Endothelial cell of umbilical vein (primary cell): ENCODE data around the gene MICB. TPM values are rescaled to one million over a fixed set of nuclear protein-coding genes. Genes with fewer than 3 reads are reported as not detected.

Experiments
- Bru-seq: library from RNA; stranded (reverse); fragments of 400-500 nt; gene quantifications from one replicate; lab custom pipeline; 2021; lab: Mats Ljungman, UMichigan
- BruChase-seq, 2 experiments: library from RNA; stranded (reverse); fragments of 400-500 nt; gene quantifications; one replicate each; lab custom pipeline; 2021; lab: Mats Ljungman, UMichigan
- BruUV-seq: library from RNA; stranded (reverse); fragments of 400-500 nt; replicated peaks from 2 replicates; lab custom pipeline; 2021; lab: Mats Ljungman, UMichigan
- CTCF ChIA-PET: fragments of 300-600, 350-600 bp; sonication (Branson Sonifier 250); formaldehyde crosslinking; loops from one replicate; lab custom pipeline; 2021; ENCODE audit warnings: antibody characterized with exemption, inconsistent platforms; lab: Charles Lee
- POLR2A ChIA-PET: fragments of 300-600, 350-600 bp; sonication (Branson Sonifier 250); formaldehyde crosslinking; loops from one replicate; lab custom pipeline; 2021; ENCODE audit warnings: antibody characterized with exemption, inconsistent platforms; lab: Charles Lee
- DNase-seq: peaks from one replicate; pipeline ENCODE4 v3.0.0-alpha.2; 2011; ENCODE audit warnings: low read depth, low spot score
- FAIRE-seq: peaks from 2 replicates; lab custom pipeline; 2011; peaks lifted over from hg19 to GRCh38; lab: Jason Lieb, UNC
- H2AFZ ChIP-seq: 2 replicates; pipeline ENCODE4 v1.6.0; 2012; ENCODE audit warnings: low read depth, low read length, control low read depth, inconsistent platforms
- H3K27ac ChIP-seq: 2 replicates; pipeline ENCODE4 v1.5.1; 2011; ENCODE audit warnings: low read depth, mild to moderate bottlenecking, control low read depth, low read length, moderate library complexity; ENCODE audit not compliant: insufficient read depth
- H3K27me3 ChIP-seq, 2 experiments: 2 replicates each; pipeline versions ENCODE4 v1.6.0 to v1.6.1; 2011; ENCODE audit warnings: low read length in 2 of 2, mixed read lengths in 1 of 2; ENCODE audit not compliant: control insufficient read depth in 2 of 2, insufficient read depth in 2 of 2
- H3K36me3 ChIP-seq, 2 experiments: 2 replicates in 1 of 2; 3 replicates in 1 of 2; pipeline ENCODE4 v1.5.1; 2011; ENCODE audit warnings: low read length in 2 of 2, mild to moderate bottlenecking in 1 of 2, moderate library complexity in 1 of 2; ENCODE audit not compliant: control insufficient read depth in 2 of 2, insufficient read depth in 2 of 2; ENCODE audit errors: extremely low read depth in 1 of 2
- H3K4me1 ChIP-seq: 3 replicates; pipeline ENCODE4 v1.5.1; 2011; ENCODE audit warnings: mild to moderate bottlenecking, low read length; ENCODE audit not compliant: control insufficient read depth, insufficient read depth; ENCODE audit errors: extremely low read depth
- H3K4me2 ChIP-seq: 2 replicates; pipeline ENCODE4 v1.6.1; 2011; ENCODE audit warnings: low read length, control low read depth, mixed read lengths; ENCODE audit not compliant: insufficient read depth
- H3K4me3 ChIP-seq, 3 experiments: fragments of 200-600 bp in 1 of 3; sonication (generic), shearing (Covaris generic) in 1 of 3; replicated peaks in 1 of 3; 2 replicates each; pipeline ENCODE4 v1.5.1; 2011 to 2016; ENCODE audit warnings: control low read depth in 3 of 3, low read length in 3 of 3, mild to moderate bottlenecking in 2 of 3, inconsistent platforms in 1 of 3, low read depth in 1 of 3, moderate library complexity in 1 of 3; ENCODE audit not compliant: insufficient read depth in 1 of 3
- H3K79me2 ChIP-seq: 2 replicates; pipeline ENCODE4 v1.6.0; 2012; ENCODE audit warnings: low read length, inconsistent platforms; ENCODE audit not compliant: control insufficient read depth, insufficient read depth
- H3K9ac ChIP-seq: replicated peaks from 2 replicates; pipeline ENCODE3; 2011; ENCODE audit warnings: low read length, control low read depth; ENCODE audit not compliant: insufficient read depth; ENCODE audit errors: extremely low read depth
- H3K9me1 ChIP-seq: replicated peaks from 3 replicates; pipeline ENCODE4 v1.6.0; 2011; ENCODE audit warnings: mild to moderate bottlenecking, low read length; ENCODE audit not compliant: control insufficient read depth, insufficient read depth; ENCODE audit errors: extremely low read depth
- H3K9me3 ChIP-seq: replicated peaks from 2 replicates; pipeline ENCODE4 v1.5.1; 2012; ENCODE audit warnings: low read length, inconsistent platforms; ENCODE audit not compliant: control insufficient read depth, insufficient read depth
- H4K20me1 ChIP-seq: replicated peaks from 2 replicates; pipeline ENCODE3; 2011; ENCODE audit warnings: mild to moderate bottlenecking, low read length; ENCODE audit not compliant: control insufficient read depth, insufficient read depth; ENCODE audit errors: extremely low read depth
- CTCF ChIP-seq, 2 donors: IDR thresholded peaks; 1 replicate in 1 of 2; 2 replicates in 1 of 2; pipeline ENCODE4 v1.5.1; 2011; ENCODE audit warnings: low read length in 2 of 2, mild to moderate bottlenecking in 2 of 2, moderate library complexity in 2 of 2, control low read depth in 1 of 2, inconsistent platforms in 1 of 2, low read depth in 1 of 2; ENCODE audit not compliant: insufficient read depth in 1 of 2; ENCODE audit errors: extremely low read depth in 1 of 2
- EZH2 ChIP-seq: IDR thresholded peaks from 2 replicates; pipeline ENCODE4 v1.6.1; 2012; ENCODE audit warnings: borderline replicate concordance, low read depth, mild to moderate bottlenecking, moderate library complexity, low read length, inconsistent platforms; ENCODE audit not compliant: severe bottlenecking
- FOS ChIP-seq: IDR thresholded peaks from 2 replicates; pipeline ENCODE4 v1.6.1; 2011; ENCODE audit warnings: mild to moderate bottlenecking, low read length, moderate library complexity, borderline replicate concordance; ENCODE audit not compliant: insufficient read depth
- GATA2 ChIP-seq: IDR thresholded peaks from 2 replicates; pipeline ENCODE4 v1.7.0; 2011; ENCODE audit warnings: low read depth, mild to moderate bottlenecking, moderate library complexity, mixed read lengths, low read length; ENCODE audit not compliant: insufficient read length, insufficient read depth
- JUN ChIP-seq: IDR thresholded peaks from 2 replicates; pipeline ENCODE4 v1.6.1; 2011; ENCODE audit warnings: borderline replicate concordance, low read depth; ENCODE audit not compliant: insufficient read length, insufficient read depth
- MAX ChIP-seq: IDR thresholded peaks from 2 replicates; pipeline ENCODE4 v1.6.1; 2011; ENCODE audit not compliant: insufficient read depth, insufficient read length
- MYC ChIP-seq: IDR thresholded peaks from one replicate; pipeline ENCODE4 v1.6.1; 2011; ENCODE audit warnings: mild to moderate bottlenecking, low read depth, low read length
- POLR2A ChIP-seq: IDR thresholded peaks from 2 replicates; pipeline ENCODE4 v1.6.1; 2012; ENCODE audit warnings: low read depth, mild to moderate bottlenecking, control low read depth, low read length
- POLR2AphosphoS5 ChIP-seq: IDR thresholded peaks from 2 replicates; pipeline ENCODE4 v1.6.1; 2012; ENCODE audit warnings: low read depth, mild to moderate bottlenecking, control low read depth, low read length, moderate library complexity; ENCODE audit not compliant: insufficient read depth
- dilution Hi-C: fragments of 300-500 bp; cut with MboI; formaldehyde crosslinking; loops from one replicate; pipeline ENCODE4 v1.15.0; 2019; ENCODE audit warnings: low sequenced_read_pairs; ENCODE audit not compliant: extremely low pct_ligation_motif_present
- intact Hi-C: fragments of 100-400 bp; cut with micrococcal nuclease; formaldehyde crosslinking; loops from one replicate; pipeline ENCODE4 v1.10.0; 2022
- long read RNA-seq: library from polyadenylated mRNA; stranded (forward); transcript quantifications from one replicate; pipeline ENCODE4 v2.0.0, GENCODE V29; 2021
- polyA minus RNA-seq, 3 experiments: library from RNA; depleted of rRNA, polyadenylated mRNA; stranded (reverse); fragments of >200 nt; gene quantifications; 1 replicate in 1 of 3; 2 replicates in 2 of 3; pipeline ENCODE4 v1.2.3, GENCODE V29; 2011
- polyA plus RNA-seq, 4 experiments: library from polyadenylated mRNA; depleted of rRNA in 3 of 4; stranded (reverse) in 3 of 4; unstranded in 1 of 4; fragments of >200 nt; gene quantifications; 2 replicates each; pipeline versions ENCODE4 v1.2.1 to v1.2.3, GENCODE V29; 2011 to 2012; ENCODE audit warnings: missing spikeins in 1 of 4
- total RNA-seq: library from RNA; stranded (reverse); gene quantifications from 2 replicates; pipeline ENCODE4 v1.2.3, GENCODE V29; 2021

The MICB gene
- total RNA-seq (25.9 and 36.3 TPM in 2 replicates), polyA plus RNA-seq (32.8 and 35.7 TPM in 2 replicates), polyA minus RNA-seq (36.5 and 43.9 TPM in 2 replicates), Bru-seq, nascent RNA (percentile 72 among the genes with signal in this experiment), BruChase-seq, experiment 1, labeled RNA remaining after a 6-hour chase (percentile 79 among the genes with signal in this experiment), BruChase-seq, experiment 2, labeled RNA remaining after a 2-hour chase (percentile 77 among the genes with signal in this experiment)
- polyA plus RNA-seq (2011; cell fraction: cytosol; rRNA removed): 23.2 and 24.5 TPM in 2 replicates
- polyA plus RNA-seq (2011; cell fraction: nucleus; rRNA removed): 20.7 and 21.0 TPM in 2 replicates
- 18.4 and 26.2 TPM in 2 replicates for polyA plus RNA-seq (2012)
- 17.6 TPM for polyA minus RNA-seq (2011; cell fraction: cytosol; rRNA and poly(A)+ RNA removed)
- 8.9 and 9.9 TPM in 2 replicates for polyA minus RNA-seq (2011; cell fraction: nucleus; rRNA and poly(A)+ RNA removed)
- long read RNA-seq, transcript MICB-204 (6 exons, 2,411 nt): minor isoform, 17 of 54 reads
- long read RNA-seq, transcript MICB-201 (6 exons, 2,446 nt): major isoform, 24 of 54 reads
- long read RNA-seq, partial matches to known transcripts: 3 of 54 reads
- long read RNA-seq, other reads (novel, unspliced or antisense): 10 of 54 reads

- Histone ChIP-seq H3K79me2 (peaks cover 66% of the 10 kb centered on the region), H2AFZ (peak within 1 kb of the TSS; percentile 94), H3K27me3 (no peaks in the 10 kb centered on the region), H4K20me1 (no peaks in the 10 kb centered on the region), H3K9ac (peak within 1 kb of the TSS; percentile 65), H3K27ac (peak within 1 kb of the TSS; percentile 62), H3K36me3 (no peaks in the 10 kb centered on the region), H3K4me2 (peak within 1 kb of the TSS; percentile 81), H3K4me1 (peaks cover 17% of the 10 kb centered on the region), H3K4me3 (peak within 1 kb of the TSS; percentile 52 to 64 (median 55)), H3K9me1 (no peaks in the 10 kb centered on the region), H3K9me3 (no peaks in the 10 kb centered on the region)
- TF ChIP-seq MYC: no peak
- no peak for TF ChIP-seq MAX
- no peak for TF ChIP-seq EZH2
- TF ChIP-seq GATA2: no peak
- no peak for TF ChIP-seq JUN
- no peak for TF ChIP-seq CTCF (IDR thresholded peaks at IDR 0.05; ENCODE audit: extremely low read depth in 1 of 2, insufficient read depth in 1 of 2, low read depth in 1 of 2, low read length in 2 of 2)
- no peak for TF ChIP-seq FOS
- peak; percentile 64 for TF ChIP-seq POLR2A
- peak; percentile 77 for TF ChIP-seq POLR2AphosphoS5
- POLR2A ChIA-PET: interaction anchor here (0.6 to 0.8 kb wide), 2 partner anchors 66 to 336 kb away, joined by 3 read pairs; no protein-coding TSS in a partner anchor
- FAIRE-seq (peak; percentile 78), DNase-seq (peak; percentile 85)
- dilution Hi-C loops: no loop called here
- CTCF ChIA-PET: interaction anchor here (0.6 to 3.0 kb wide), 5 partner anchors 20 to 1750 kb away, joined by 3 to 13 read pairs (median 4); partner anchors contain the start of gene DDX39B
- no TSS peak for BruUV-seq
- intact Hi-C loops: no loop called here
These were observed at the start of gene MICB for GRCh38 chr6:31497531-31498476. Gene MICB, plus strand, starts transcription at chr6:31498145. Its CDS starts 49 bp downstream, at chr6:31498194.
